Fibroblast of skin of right quadriceps (primary cell): ENCODE measurements around the gene WT1.

Experiments
- DNase-seq: peaks from one replicate; pipeline ENCODE4 v3.0.0-alpha.2; 2013

Gene WT1

GRCh38 chr11:32437495-32438345 lies 2.4 kb upstream of the WT1 start:
- no peak for DNase-seq

- no peak for DNase-seq
Measured at GRCh38 chr11:32436751-32437494, 1.6 kb upstream of the WT1 start.

- DNase-seq: no peak
Measured at GRCh38 chr11:32435942-32436750, 807 bp upstream of the WT1 start.

GRCh38 chr11:32435152-32435480 lies 223 bp downstream of the WT1 start:
- no peak for DNase-seq

- no peak for DNase-seq
Measured at GRCh38 chr11:32434356-32435151, 785 bp downstream of the WT1 start.

GRCh38 chr11:32433914-32434355 lies 1.4 kb downstream of the WT1 start:
- DNase-seq: no peak

GRCh38 chr11:32433101-32433913 lies 2.0 kb downstream of the WT1 start:
- DNase-seq: no peak

- DNase-seq: no peak
Measured at GRCh38 chr11:32432565-32432964, 2.8 kb downstream of the WT1 start.

GRCh38 chr11:32430568-32431381 lies 4.6 kb downstream of the WT1 start:
- DNase-seq: no peak

- DNase-seq: no peak
Measured at GRCh38 chr11:32429477-32429876, 5.9 kb downstream of the WT1 start.

- DNase-seq: no peak
Measured at GRCh38 chr11:32428665-32429303, 6.6 kb downstream of the WT1 start.

GRCh38 chr11:32427935-32428664 lies 7.2 kb downstream of the WT1 start:
- DNase-seq: no peak

GRCh38 chr11:32427616-32427934 lies 7.8 kb downstream of the WT1 start:
- no peak for DNase-seq

- no peak for DNase-seq
Measured at GRCh38 chr11:32426819-32427615, 8.3 kb downstream of the WT1 start.

- DNase-seq: no peak
Measured at GRCh38 chr11:32426192-32426591, 9.1 kb downstream of the WT1 start.

GRCh38 chr11:32425761-32426160 lies 9.6 kb downstream of the WT1 start:
- DNase-seq: no peak

GRCh38 chr11:32422545-32422944 lies 12.8 kb downstream of the WT1 start:
- DNase-seq: no peak

GRCh38 chr11:32421992-32422391 lies 13.3 kb downstream of the WT1 start:
- DNase-seq: peak; percentile 14
